WTC11 (cell line): ENCODE measurements around the gene ZSCAN5C.

Experiments used
- CREM ChIP-seq: sonication (generic); formaldehyde crosslinking; IDR thresholded peaks from 2 replicates; pipeline ENCODE4 v1.8.1; 2022; ENCODE audit warnings: mild to moderate bottlenecking, missing genetic modification reagents, moderate library complexity
- CTCF ChIP-seq: fragments of 200-600 bp; IDR thresholded peaks from 2 replicates; pipeline ENCODE4 v1.8.0; 2022; ENCODE audit warnings: antibody characterized with exemption
- FOXP1 ChIP-seq: sonication (generic); formaldehyde crosslinking; IDR thresholded peaks from 2 replicates; pipeline ENCODE4 v1.8.0; 2022; ENCODE audit warnings: missing genetic modification reagents, mild to moderate bottlenecking, moderate library complexity, borderline replicate concordance
- JUN ChIP-seq: sonication (generic); formaldehyde crosslinking; IDR thresholded peaks from 2 replicates; pipeline ENCODE4 v1.8.0; 2023; ENCODE audit warnings: mild to moderate bottlenecking, missing genetic modification reagents
- ZNF396 ChIP-seq: fragments of 250-450 bp; sonication (Bioruptor Pico); IDR thresholded peaks from 2 replicates; pipeline ENCODE4 v1.8.0; 2021; ENCODE audit warnings: mild to moderate bottlenecking, moderate library complexity, borderline replicate concordance

- TF ChIP-seq CTCF (no peak), CREM (CRISPR knock-in tag) (no peak), ZNF396 (CRISPR knock-in tag) (no peak), FOXP1 (CRISPR knock-in tag) (no peak), JUN (CRISPR knock-in tag) (no peak)
Observed at GRCh38 chr19:56159009-56159559, 43.0 kb upstream of the ZSCAN5C start.
